ENCODE measurements around the gene HCN2.
"Not testable (repeated sequence)": the region's sequence is repeated elsewhere in the genome, so short reads cannot be mapped to it uniquely, and the experiment has no call there.

HCN2 gene

GRCh38 chr19:572140-572742 lies 17.4 kb upstream of the HCN2 start, which contains the start of gene BSG:
Gene BSG, plus strand, starts transcription at chr19:572596. Its CDS starts 39 bp downstream, at chr19:572635.
- peak; percentile 9 for FAIRE-seq

DNA sequence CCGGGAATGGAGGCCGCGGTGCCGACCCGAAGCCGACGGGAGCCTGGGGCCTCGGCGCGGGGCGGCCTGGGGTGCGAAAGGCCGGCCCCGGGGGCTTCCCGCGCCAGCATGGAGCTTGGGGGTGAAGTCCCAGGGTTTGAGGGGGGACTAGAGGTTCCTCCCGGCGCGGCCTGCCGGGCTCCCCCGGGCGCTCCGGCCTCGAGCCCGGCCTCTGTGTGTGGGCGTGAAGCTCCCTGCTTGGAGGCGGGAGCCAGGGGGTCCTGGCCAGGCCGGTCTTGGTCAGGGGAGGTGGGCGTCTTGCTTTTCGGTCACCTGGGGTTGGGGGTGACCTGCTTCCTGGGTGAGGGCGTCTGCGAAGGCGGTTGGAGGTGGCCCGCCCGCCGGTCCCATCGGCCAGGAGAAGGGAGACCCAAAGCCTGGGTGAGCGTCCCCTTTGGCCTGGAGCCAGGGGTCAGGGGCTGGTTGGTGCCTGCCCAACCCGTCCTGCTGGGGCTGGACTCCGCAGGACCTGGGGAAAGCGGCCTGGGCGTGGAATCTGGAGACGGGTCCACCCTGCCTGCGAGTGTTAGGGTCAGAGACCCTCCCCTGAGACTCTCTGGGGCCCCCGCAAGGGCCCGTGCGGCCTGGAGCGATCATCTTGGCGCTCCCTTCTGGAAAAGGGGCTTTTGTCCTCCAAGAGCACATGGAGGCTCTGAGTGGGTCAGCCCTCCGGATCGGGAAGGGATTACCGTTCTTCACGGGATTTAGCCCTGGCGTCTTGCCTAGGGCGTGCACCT lies 16.8 kb upstream of the HCN2 start:
- no peak for FAIRE-seq

DNA sequence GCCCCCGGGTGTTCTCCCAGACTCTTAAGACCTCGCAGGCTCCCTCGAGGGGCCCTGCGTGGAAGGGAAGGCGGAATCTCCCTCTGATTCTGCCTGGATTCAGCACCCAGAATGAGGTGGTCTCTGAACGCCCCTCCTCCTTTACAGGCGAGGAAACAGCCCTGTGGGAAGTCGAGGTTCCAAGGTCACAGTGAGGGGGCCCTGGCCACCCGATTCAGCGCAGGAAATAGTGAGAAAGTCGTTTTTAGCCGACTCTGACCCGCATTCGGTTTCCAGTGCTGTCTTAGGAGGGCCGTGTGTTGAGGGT lies 16.2 kb upstream of the HCN2 start:
- FAIRE-seq, result no peak

DNA sequence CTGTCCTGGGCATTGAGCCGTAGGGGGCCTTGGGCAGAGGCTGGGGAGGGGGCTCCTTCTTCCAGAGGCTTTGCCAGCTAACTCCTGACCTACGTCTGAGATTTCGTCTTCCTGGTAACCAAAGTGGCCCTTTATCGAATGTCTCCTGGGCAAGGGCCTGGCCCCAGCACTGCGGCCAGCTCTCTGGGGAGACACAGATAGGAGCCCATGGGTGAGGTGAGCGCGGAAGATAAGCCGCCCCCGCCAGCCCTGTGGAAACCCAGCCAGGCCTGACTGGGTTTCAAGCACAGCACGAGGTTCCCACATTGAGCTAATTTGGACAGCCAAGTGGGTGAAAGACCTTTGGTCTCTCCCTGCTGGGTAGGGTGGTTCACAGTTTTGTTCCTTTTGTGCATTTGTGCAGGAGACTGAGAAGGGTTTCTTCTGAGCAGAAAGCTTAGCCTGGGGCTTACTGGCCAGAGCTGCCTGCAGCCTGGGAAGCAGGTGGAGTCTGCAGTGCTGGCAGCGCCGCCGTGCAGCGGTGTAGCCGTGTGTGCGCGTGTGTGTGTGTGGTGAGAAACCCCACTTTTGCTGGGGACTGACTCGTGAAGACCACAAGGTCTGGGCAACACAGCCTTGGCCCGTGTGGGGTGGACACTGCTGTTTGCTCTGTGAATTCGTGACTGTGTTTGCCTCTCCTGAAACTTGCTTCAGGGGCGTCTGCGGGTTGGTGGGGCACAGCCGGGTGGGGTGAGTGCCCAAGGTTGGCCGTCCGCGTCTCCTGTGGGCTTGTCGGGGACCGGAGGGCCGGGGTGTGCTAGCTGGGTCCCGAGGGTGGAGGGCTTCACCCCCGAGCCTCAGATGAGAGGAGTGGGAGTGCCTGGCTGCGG lies 14.8 kb upstream of the HCN2 start:
- no peak for FAIRE-seq

DNA sequence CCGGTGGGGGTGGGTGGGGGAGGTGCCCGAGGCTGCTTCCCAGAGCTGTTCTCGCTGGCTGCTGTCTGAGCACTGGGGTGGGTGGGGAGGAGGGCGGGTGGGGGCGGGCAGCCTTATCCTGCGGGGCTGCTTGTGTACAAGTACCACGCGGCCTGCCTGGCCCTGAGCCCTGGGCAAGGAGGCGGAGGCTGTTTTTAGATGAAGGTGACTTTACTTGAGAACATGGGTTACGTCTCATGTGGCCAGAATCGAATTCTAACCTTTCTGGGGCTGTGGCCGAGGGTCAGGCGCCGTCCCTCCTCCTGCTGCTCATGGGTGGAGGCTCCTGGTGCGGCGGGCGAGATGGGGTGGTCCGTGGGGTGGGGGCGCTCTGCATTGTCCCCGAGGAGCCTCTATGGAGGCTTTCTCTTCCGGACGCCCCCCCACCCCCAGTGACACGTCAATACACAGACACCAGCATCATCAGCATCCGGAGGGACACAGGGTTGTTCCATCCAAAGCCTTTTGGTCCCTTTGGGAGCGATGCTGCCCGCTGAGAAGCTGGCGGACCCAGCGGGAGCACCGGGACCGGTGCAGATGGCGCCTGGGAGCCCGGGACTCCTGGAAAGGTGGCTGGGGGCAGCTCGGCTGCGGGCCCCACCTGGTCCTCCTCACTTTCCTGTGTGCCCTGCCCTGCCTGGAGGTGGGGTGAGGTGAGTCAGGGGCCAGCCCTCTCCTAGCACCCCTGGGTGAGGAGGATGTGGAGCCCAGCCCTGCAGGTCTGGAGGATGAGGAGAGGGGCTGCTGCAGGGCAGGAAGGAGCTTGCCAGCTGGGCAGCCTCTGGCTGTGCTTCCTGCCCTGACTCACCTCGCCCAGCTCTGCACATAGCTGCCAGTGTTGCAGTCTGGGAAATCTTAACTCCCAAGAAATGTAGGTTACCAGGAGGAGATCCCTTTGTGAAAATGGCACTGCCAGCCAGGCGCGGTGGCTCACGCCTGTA lies 13.9 kb upstream of the HCN2 start:
- FAIRE-seq, result no peak

GRCh38 chr19:576768-577438 lies 12.8 kb upstream of the HCN2 start:
- no peak for FAIRE-seq

DNA sequence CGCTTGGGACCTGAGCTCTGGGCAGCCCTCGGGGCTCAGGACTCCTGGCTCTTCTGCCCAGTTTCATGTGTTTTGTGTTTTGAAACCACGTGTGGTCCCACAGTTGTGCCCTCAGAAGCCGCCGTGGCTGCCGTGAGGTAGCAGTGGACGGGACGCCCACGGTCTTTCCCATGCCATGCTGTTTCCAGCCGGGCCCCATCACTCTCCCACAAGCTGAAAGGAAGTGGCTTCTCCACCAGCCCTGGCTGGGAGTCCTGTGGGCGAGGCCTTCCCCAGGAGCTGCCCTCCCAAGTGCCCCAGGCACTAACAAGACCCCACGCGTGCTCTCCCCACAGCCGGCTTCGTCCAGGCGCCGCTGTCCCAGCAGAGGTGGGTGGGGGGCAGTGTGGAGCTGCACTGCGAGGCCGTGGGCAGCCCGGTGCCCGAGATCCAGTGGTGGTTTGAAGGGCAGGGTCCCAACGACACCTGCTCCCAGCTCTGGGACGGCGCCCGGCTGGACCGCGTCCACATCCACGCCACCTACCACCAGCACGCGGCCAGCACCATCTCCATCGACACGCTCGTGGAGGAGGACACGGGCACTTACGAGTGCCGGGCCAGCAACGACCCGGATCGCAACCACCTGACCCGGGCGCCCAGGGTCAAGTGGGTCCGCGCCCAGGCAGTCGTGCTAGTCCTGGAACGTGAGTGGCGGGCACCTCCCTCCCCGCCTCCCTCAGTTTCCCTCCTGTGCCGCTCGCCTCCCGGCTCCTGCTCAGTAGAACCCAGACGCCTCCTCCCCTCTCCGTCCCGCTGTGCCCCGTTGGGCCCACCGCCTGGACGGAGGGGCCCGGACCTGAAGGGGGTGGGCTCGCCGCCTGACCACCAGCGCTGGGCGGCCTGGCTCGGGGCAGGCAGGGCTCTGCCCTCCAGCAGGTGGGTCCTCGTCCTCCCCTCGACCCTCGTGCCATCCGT lies 12.0 kb upstream of the HCN2 start:
- no peak for FAIRE-seq

GRCh38 chr19:579111-579841 lies 10.4 kb upstream of the HCN2 start:
- no peak for FAIRE-seq

- no peak for FAIRE-seq
Observed at GRCh38 chr19:579842-580155, 9.9 kb upstream of the HCN2 start.

GRCh38 chr19:580274-580835 lies 9.3 kb upstream of the HCN2 start:
- no peak for FAIRE-seq

GRCh38 chr19:581399-582111 lies 8.1 kb upstream of the HCN2 start:
- FAIRE-seq, result no peak

DNA sequence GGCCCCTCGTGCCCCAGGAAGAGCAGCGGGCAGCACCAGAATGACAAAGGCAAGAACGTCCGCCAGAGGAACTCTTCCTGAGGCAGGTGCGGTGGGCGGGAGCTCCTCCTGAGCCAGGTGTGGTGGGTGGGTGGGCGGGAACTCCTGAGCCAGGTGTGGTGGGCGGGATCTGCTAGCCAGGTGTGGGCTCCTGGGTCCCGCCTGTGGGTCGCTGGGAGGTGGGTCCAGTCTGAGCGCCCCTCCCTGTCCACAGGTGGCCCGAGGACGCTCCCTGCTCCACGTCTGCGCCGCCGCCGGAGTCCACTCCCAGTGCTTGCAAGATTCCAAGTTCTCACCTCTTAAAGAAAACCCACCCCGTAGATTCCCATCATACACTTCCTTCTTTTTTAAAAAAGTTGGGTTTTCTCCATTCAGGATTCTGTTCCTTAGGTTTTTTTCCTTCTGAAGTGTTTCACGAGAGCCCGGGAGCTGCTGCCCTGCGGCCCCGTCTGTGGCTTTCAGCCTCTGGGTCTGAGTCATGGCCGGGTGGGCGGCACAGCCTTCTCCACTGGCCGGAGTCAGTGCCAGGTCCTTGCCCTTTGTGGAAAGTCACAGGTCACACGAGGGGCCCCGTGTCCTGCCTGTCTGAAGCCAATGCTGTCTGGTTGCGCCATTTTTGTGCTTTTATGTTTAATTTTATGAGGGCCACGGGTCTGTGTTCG lies 7.0 kb upstream of the HCN2 start:
- no peak for FAIRE-seq

- no peak for FAIRE-seq
Observed at GRCh38 chr19:583198-583967, 6.3 kb upstream of the HCN2 start.

DNA sequence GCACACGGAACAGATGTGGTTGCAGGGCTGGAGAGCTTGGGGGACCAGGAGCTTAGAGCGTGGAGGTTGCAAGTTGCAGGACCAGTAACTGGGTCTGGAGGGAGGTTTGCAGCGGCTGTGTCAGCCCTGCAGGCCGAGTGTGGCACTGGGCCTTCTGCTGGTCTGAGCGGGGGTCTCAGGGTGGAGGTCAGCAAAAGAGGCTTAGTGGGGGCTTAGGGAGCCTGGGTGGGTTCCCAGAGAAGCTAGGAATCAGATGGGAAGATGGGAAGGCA lies 5.8 kb upstream of the HCN2 start:
- no peak for FAIRE-seq

DNA sequence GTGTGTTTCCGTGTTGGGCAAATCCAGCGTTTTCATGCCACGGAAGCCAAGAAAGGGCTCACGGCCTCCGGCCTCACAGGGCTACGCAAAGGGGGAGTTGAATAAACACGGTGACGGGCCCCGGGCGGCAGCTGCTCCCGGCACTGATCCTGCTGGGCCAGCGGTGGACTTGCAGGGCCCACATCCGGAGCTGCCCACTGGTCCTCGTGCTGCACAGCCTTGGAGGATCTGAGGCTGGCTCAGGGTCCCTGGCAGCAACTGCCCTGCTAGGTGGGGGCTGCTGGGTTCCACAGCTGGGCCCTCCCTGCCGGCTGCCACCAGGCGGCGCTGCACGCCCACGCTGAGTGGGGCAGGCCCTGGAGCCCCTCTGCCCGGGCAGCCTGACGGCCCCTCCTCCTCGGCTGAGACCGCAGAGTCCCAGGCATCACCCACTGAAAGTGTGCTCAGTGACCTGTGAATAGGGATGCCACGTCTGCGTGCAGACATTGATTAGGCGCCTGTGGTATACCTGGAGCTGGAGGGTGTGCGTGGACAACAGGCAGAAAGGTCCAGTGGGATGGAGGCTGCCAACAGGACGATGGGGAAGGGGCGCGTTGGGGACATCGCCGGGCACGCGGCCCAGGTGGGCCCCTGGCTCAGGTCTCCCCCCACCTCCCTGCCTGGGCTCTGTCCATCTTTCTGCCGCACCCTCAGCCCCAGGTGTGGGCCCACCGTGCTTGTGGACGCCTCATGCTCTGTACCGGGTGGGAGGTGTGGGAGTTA lies 5.3 kb upstream of the HCN2 start:
- no peak for FAIRE-seq

- not testable (repeated sequence) for FAIRE-seq
Observed at GRCh38 chr19:585146-585545, 4.5 kb upstream of the HCN2 start.

DNA sequence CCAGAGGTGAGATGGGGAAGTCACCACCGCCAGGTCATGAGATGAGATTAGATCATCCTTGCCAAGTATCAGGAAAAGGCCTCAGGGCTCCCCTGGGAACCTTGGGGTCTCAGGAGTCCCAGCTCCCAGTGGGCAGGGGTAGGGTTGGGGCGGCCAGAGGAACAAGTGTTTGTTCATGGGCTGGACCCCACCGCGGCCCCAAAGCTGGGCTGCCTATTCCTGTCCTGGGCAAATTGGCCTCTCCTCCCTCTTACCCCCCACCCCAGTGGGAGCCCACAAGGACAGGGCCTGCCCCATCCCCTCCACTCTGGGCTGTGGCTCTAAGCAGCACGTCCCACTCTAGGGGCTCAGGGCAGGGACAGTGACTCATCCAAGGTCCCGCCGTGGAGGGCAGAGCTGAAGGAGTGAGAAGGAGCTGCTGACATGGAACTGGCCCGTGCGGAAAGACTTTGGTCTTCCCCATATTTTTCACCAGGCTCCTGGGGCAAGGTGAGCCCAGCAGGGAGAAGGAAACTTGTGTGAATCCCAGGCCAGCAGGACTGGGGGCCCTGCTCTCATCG lies 4.0 kb upstream of the HCN2 start:
- no peak for FAIRE-seq

Data from islet of Langerhans (tissue), 1 donor.